Keratinocyte (primary cell): ENCODE results near the gene ATP6V0E2. TPM values are rescaled to one million over a fixed set of nuclear protein-coding genes. Genes with fewer than 3 reads are reported as not detected.

ENCODE experiments used
- DNase-seq: peaks from one replicate; pipeline ENCODE4 v3.0.0-alpha.2; 2011; ENCODE audit warnings: low read depth, missing footprints, low spot score
- FAIRE-seq: peaks from 2 replicates; lab custom pipeline; 2011; peaks lifted over from hg19 to GRCh38; lab: Jason Lieb, UNC
- H2AFZ ChIP-seq: 2 replicates; pipeline ENCODE4 v1.6.0; 2012; ENCODE audit warnings: low read length, control low read depth, inconsistent platforms; ENCODE audit not compliant: control insufficient read depth
- H3K27ac ChIP-seq: 2 replicates; pipeline ENCODE4 v1.5.1; 2011; ENCODE audit warnings: low read length; ENCODE audit not compliant: control insufficient read depth, insufficient read depth
- H3K27me3 ChIP-seq: 3 replicates; pipeline ENCODE4 v1.6.0; 2011; ENCODE audit warnings: low read length; ENCODE audit not compliant: control insufficient read depth, insufficient read depth; ENCODE audit errors: extremely low read depth
- H3K36me3 ChIP-seq, 2 experiments: 2 replicates in 1 of 2; 3 replicates in 1 of 2; pipeline ENCODE4 v1.5.1; 2011; ENCODE audit warnings: low read length in 2 of 2, mild to moderate bottlenecking in 1 of 2; ENCODE audit not compliant: control insufficient read depth in 2 of 2, insufficient read depth in 2 of 2; ENCODE audit errors: extremely low read depth in 1 of 2
- H3K4me1 ChIP-seq: 3 replicates; pipeline ENCODE4 v1.5.1; 2011; ENCODE audit warnings: low read length; ENCODE audit not compliant: control insufficient read depth, insufficient read depth; ENCODE audit errors: extremely low read depth
- H3K4me2 ChIP-seq: 3 replicates; pipeline ENCODE4 v1.6.0; 2011; ENCODE audit warnings: low read depth, low read length; ENCODE audit not compliant: control insufficient read depth, insufficient read depth; ENCODE audit errors: extremely low read depth
- H3K4me3 ChIP-seq, 3 experiments: fragments of 200-600 bp in 1 of 3; sonication (generic) in 1 of 3; 2 replicates in 2 of 3; 3 replicates in 1 of 3; pipeline ENCODE4 v1.5.1; 2011 to 2016; ENCODE audit warnings: low read length in 3 of 3, mild to moderate bottlenecking in 3 of 3, control low read depth in 2 of 3, inconsistent platforms in 1 of 3, low read depth in 1 of 3, mixed read lengths in 1 of 3, mixed run types in 1 of 3, moderate library complexity in 1 of 3; ENCODE audit not compliant: control insufficient read depth in 2 of 3, insufficient read depth in 2 of 3; ENCODE audit errors: extremely low read depth in 1 of 3
- H3K79me2 ChIP-seq: 2 replicates; pipeline ENCODE4 v1.6.0; 2012; ENCODE audit warnings: low read length; ENCODE audit not compliant: control insufficient read depth, insufficient read depth
- H3K9ac ChIP-seq: 3 replicates; pipeline ENCODE4 v1.6.0; 2011; ENCODE audit warnings: low read length; ENCODE audit not compliant: control insufficient read depth, insufficient read depth; ENCODE audit errors: extremely low read depth
- H3K9me1 ChIP-seq: 3 replicates; pipeline ENCODE4 v1.6.0; 2011; ENCODE audit warnings: low read length; ENCODE audit not compliant: control insufficient read depth, insufficient read depth; ENCODE audit errors: extremely low read depth
- H3K9me3 ChIP-seq: 2 replicates; pipeline ENCODE4 v1.5.1; 2012; ENCODE audit warnings: low read depth, low read length; ENCODE audit not compliant: control insufficient read depth
- H4K20me1 ChIP-seq: 3 replicates; pipeline ENCODE4 v1.6.0; 2011; ENCODE audit warnings: low read length; ENCODE audit not compliant: control insufficient read depth, insufficient read depth; ENCODE audit errors: extremely low read depth
- CTCF ChIP-seq, 3 experiments: IDR thresholded peaks in 1 of 3; conservative IDR thresholded peaks in 1 of 3; optimal IDR thresholded peaks in 1 of 3; 2 replicates in 2 of 3; 3 replicates in 1 of 3; pipeline versions ENCODE3 to v1.5.1; 2011; ENCODE audit warnings: low read length in 3 of 3, mild to moderate bottlenecking in 3 of 3, moderate library complexity in 2 of 3, control low read depth in 1 of 3, inconsistent platforms in 1 of 3; ENCODE audit not compliant: insufficient read depth in 2 of 3; ENCODE audit errors: extremely low read depth in 1 of 3
- EZH2 ChIP-seq: IDR thresholded peaks from one replicate; pipeline ENCODE4 v1.6.1; 2012; ENCODE audit warnings: inconsistent platforms, mild to moderate bottlenecking, low read length, moderate library complexity
- dilution Hi-C: fragments of 300-500 bp; cut with MboI; formaldehyde crosslinking; loops from one replicate; pipeline ENCODE4 v1.7.0; 2020; ENCODE audit warnings: low sequenced_read_pairs; ENCODE audit not compliant: extremely low pct_ligation_motif_present
- polyA plus RNA-seq, 5 experiments: library from polyadenylated mRNA; depleted of rRNA in 3 of 5; stranded (reverse) in 3 of 5; stranded (forward) in 1 of 5; unstranded in 1 of 5; fragments of >200 nt; gene quantifications; 1 replicate in 1 of 5; 2 replicates in 3 of 5; 3 replicates in 1 of 5; pipeline versions ENCODE4 v1.2.1 to v1.2.3, GENCODE V29; 2011 to 2012; ENCODE audit warnings: missing spikeins in 2 of 5, low read depth in 1 of 5, low replicate concordance in 1 of 5

The ATP6V0E2 gene
- polyA plus RNA-seq, 1 donor (not counting 4 experiments of a cell fraction or from before 2014, with no cell fraction given), result 5.0 TPM

- Histone ChIP-seq H2AFZ (no peak overlapping the region), H4K20me1 (no peaks in the 10 kb centered on the region), H3K27ac (no peak overlapping the region), H3K9me1 (no peaks in the 10 kb centered on the region), H3K4me1 (no peaks in the 10 kb centered on the region), H3K79me2 (no peaks in the 10 kb centered on the region), H3K4me3 (no peak overlapping the region), H3K9me3 (no peaks in the 10 kb centered on the region), H3K4me2 (no peak overlapping the region), H3K27me3 (no peaks in the 10 kb centered on the region), H3K36me3 (no peaks in the 10 kb centered on the region), H3K9ac (no peak overlapping the region)
- FAIRE-seq (no peak), DNase-seq (no peak)
- dilution Hi-C loops, result no loop called here
- no peak for TF ChIP-seq CTCF (optimal IDR thresholded peaks at IDR 0.05 in 1 of 3, IDR thresholded peaks at IDR 0.05 in 1 of 3, conservative IDR thresholded peaks at IDR 0.05 in 1 of 3; ENCODE audit: extremely low read depth in 1 of 3, insufficient read depth in 2 of 3, low read length in 3 of 3)
- no peak for TF ChIP-seq EZH2
These were observed 7.8 kb downstream of the ATP6V0E2 start for GRCh38 chr7:149881328-149882247.

- Histone ChIP-seq H3K4me1 (no peaks in the 10 kb centered on the region), H3K79me2 (no peaks in the 10 kb centered on the region), H3K9me3 (no peaks in the 10 kb centered on the region), H3K4me3 (no peak overlapping the region), H3K36me3 (no peaks in the 10 kb centered on the region), H3K4me2 (no peak overlapping the region), H3K9me1 (no peaks in the 10 kb centered on the region), H2AFZ (no peak overlapping the region), H3K9ac (no peak overlapping the region), H3K27me3 (no peaks in the 10 kb centered on the region), H3K27ac (no peak overlapping the region), H4K20me1 (no peaks in the 10 kb centered on the region)
- dilution Hi-C loops, result no loop called here
- DNase-seq (no peak), FAIRE-seq (no peak)
- TF ChIP-seq EZH2 (no peak), CTCF (optimal IDR thresholded peaks at IDR 0.05 in 1 of 3, IDR thresholded peaks at IDR 0.05 in 1 of 3, conservative IDR thresholded peaks at IDR 0.05 in 1 of 3; ENCODE audit: extremely low read depth in 1 of 3, insufficient read depth in 2 of 3, low read length in 3 of 3) (no peak)
These were observed 8.7 kb downstream of the ATP6V0E2 start for GRCh38 chr7:149882248-149883047.
